ENCODE measurements around the gene TXNDC12.

Gene TXNDC12

GRCh38 chr1:51990478-51990965, 64.5 kb downstream of the TXNDC12 start, which contains the start of gene RAB3B:
TSS of gene RAB3B (minus strand) at chr1:51990700. CDS start at chr1:51977117, 13,583 bp downstream.
- TF ChIP-seq CTCF (IDR thresholded peaks at IDR 0.05) = no peak

- TF ChIP-seq CTCF (IDR thresholded peaks at IDR 0.05) = no peak
Observed at GRCh38 chr1:51989582-51990477, 65.2 kb downstream of the TXNDC12 start.

- no peak for TF ChIP-seq CTCF (IDR thresholded peaks at IDR 0.05)
Observed at GRCh38 chr1:51988254-51988653, 66.7 kb downstream of the TXNDC12 start.

GRCh38 chr1:51986718-51987117, 68.3 kb downstream of the TXNDC12 start:
- TF ChIP-seq CTCF (IDR thresholded peaks at IDR 0.05) = no peak

GRCh38 chr1:51982161-51982560, 72.8 kb downstream of the TXNDC12 start:
- no peak for TF ChIP-seq CTCF (IDR thresholded peaks at IDR 0.05)

- no peak for TF ChIP-seq CTCF (IDR thresholded peaks at IDR 0.05)
Observed at GRCh38 chr1:51981555-51981954, 73.4 kb downstream of the TXNDC12 start.

GRCh38 chr1:51978099-51978498, 76.9 kb downstream of the TXNDC12 start:
- TF ChIP-seq CTCF (IDR thresholded peaks at IDR 0.05) = no peak
